ENCODE measurements around the gene ULBP2. TPM values are rescaled to one million over a fixed set of nuclear protein-coding genes. Genes with fewer than 3 reads are reported as not detected.

ULBP2 gene
- polyA plus RNA-seq, 4 donors, result 0.33 to 0.92 (median 0.52) TPM

DNA sequence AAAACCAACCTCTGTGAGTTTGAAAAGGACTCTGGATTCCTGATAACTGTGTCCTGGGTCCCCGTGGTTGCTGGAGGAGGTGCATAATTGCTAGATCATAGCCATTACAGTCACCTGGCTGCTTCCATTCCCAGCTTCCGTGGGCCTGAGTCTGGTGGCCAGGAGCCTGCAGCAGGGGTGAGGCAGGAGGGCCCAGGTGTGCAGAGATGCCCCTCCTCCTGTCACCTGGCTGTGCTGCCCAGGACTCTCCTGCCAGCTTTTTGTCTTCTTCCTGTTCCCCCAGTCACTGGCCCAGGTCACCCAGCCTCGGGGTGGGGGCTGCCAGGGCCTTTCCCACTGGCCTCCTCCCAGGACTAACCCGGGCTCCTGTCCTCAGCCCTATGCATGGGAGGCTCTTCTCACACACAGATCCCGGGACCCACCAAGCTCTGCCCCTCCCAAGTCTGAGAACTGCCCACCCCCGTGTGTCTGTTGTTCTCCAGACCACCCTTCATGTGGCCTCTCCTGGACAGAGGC is 53.5 kb downstream of the ULBP2 start:
- no peak for DNase-seq (ENCODE audit: low read depth in 4 of 4, low spot score in 3 of 4)

DNA sequence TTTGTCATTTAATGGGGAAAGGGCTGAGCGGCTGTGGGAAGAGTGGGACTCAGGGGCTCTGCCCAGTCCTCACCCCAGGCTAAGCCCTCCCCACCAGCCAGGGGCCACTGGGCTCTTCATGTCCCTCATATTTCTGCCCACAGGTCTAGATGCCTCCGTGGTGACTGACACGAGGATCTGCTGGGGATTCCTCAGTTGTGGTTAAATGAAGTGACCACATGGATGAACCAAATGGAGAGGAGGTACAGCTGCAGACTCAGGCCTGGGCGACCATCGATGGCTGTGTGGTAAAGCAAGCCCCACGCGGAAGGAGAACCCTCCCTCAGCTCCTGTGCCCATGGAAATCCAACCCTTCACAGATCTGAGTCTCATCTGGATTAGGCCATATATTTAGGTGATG is 54.2 kb downstream of the ULBP2 start:
- no peak for DNase-seq (ENCODE audit: low read depth in 4 of 4, low spot score in 3 of 4)

Other genes with a start within 250 kb of the ULBP2 start
- gene LATS1, start 223.9 kb upstream of the ULBP2 start, polyA plus RNA-seq (ENCODE audit: insufficient read length in 4 of 4), result 10 to 100 TPM; 30.5 to 41.3 (median 33.9) TPM
- 10 to 100 TPM; 28.7 to 45.6 (median 44.3) TPM for gene NUP43, start 195.5 kb upstream of the ULBP2 start, polyA plus RNA-seq (ENCODE audit: insufficient read length in 4 of 4)
- 100 to 1,000 TPM in 1 of 4 donors, 10 to 100 TPM in 3; 71.9 to 102 (median 89.6) TPM for gene PCMT1, start 192.3 kb upstream of the ULBP2 start, polyA plus RNA-seq (ENCODE audit: insufficient read length in 4 of 4)
- gene LRP11, start 77.7 kb upstream of the ULBP2 start, polyA plus RNA-seq (ENCODE audit: insufficient read length in 4 of 4), result 10 to 100 TPM; 33.3 to 49.1 (median 36.2) TPM
- gene RAET1E, start 43.9 kb upstream of the ULBP2 start, polyA plus RNA-seq (ENCODE audit: insufficient read length in 4 of 4), result under 1 TPM in 3 of 4 donors, not detected in 1; 0.24 to 0.45 (median 0.44) TPM
- 1 to 10 TPM in 2 of 4 donors, under 1 TPM in 2; 0.38 to 1.5 (median 1.1) TPM for gene RAET1G, start 18.9 kb upstream of the ULBP2 start, polyA plus RNA-seq (ENCODE audit: insufficient read length in 4 of 4)
- gene ULBP1, start 21.9 kb downstream of the ULBP2 start, polyA plus RNA-seq (ENCODE audit: insufficient read length in 4 of 4), result 1 to 10 TPM in 2 of 4 donors, under 1 TPM in 2; 0.76 to 2.0 (median 1.2) TPM
- not detected for gene RAET1L, start 83.5 kb downstream of the ULBP2 start, polyA plus RNA-seq (ENCODE audit: insufficient read length in 4 of 4)
- gene ULBP3, start 127.1 kb downstream of the ULBP2 start, polyA plus RNA-seq (ENCODE audit: insufficient read length in 4 of 4), result 1 to 10 TPM; 3.7 to 8.8 (median 7.6) TPM
- 10 to 100 TPM in 3 of 4 donors, under 1 TPM in 1; 0.81 to 23.4 (median 22.4) TPM for gene PPP1R14C, start 201.0 kb downstream of the ULBP2 start, polyA plus RNA-seq (ENCODE audit: insufficient read length in 4 of 4)